ENCODE data around the gene PTPRD. TPM values are rescaled to one million over a fixed set of nuclear protein-coding genes. Genes with fewer than 3 reads are reported as not detected.

The PTPRD gene
- total and polyA plus RNA-seq, 9 of the 15 experiments (the other 6 are each of a cell fraction or from before 2014, with no cell fraction given), result 0.11 TPM; not detected in 8

DNA sequence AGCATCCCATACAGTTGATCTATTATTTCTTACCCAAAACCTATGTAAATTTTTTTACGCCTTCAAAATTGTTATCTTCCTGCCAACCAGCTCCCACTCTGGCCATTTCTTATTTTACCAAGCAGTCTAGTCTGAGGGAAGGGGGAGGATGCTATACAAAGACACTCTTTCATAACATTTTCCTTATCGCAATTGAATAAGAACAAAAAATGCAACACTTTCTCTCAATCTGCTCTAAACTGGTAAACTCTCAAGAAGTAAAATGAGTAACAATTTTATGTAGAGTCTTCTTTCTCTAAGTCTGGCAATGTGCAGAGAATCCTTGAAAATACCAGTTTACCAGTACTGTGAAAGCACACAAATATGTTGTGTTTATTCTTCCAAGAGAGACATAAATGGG lies 1216.3 kb downstream of the PTPRD start (continued):
- TF ChIP-seq, protein P1, sequence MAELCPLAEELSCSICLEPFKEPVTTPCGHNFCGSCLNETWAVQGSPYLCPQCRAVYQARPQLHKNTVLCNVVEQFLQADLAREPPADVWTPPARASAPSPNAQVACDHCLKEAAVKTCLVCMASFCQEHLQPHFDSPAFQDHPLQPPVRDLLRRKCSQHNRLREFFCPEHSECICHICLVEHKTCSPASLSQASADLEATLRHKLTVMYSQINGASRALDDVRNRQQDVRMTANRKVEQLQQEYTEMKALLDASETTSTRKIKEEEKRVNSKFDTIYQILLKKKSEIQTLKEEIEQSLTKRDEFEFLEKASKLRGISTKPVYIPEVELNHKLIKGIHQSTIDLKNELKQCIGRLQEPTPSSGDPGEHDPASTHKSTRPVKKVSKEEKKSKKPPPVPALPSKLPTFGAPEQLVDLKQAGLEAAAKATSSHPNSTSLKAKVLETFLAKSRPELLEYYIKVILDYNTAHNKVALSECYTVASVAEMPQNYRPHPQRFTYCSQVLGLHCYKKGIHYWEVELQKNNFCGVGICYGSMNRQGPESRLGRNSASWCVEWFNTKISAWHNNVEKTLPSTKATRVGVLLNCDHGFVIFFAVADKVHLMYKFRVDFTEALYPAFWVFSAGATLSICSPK (IDR thresholded peaks at IDR 0.05; ENCODE audit: borderline replicate concordance), result no peak
- TF ChIP-seq PCBP1 (IDR thresholded peaks at IDR 0.05; ENCODE audit: low read depth, low read length, poor library complexity, severe bottlenecking) (no peak), ZNF175 (CRISPR knock-in tag; IDR thresholded peaks at IDR 0.05; ENCODE audit: low read depth) (no peak), MAFG (tag; conservative IDR thresholded peaks at IDR 0.05) (no peak), ZZZ3 (IDR thresholded peaks at IDR 0.05) (no peak), CREB1 (IDR thresholded peaks at IDR 0.05) (no peak), CREB1 (CRISPR knock-in tag; IDR thresholded peaks at IDR 0.05) (no peak), ETV1 (tag; conservative IDR thresholded peaks at IDR 0.05; ENCODE audit: low read depth) (no peak), OTX1 (CRISPR knock-in tag; IDR thresholded peaks at IDR 0.05) (no peak)
- TF ChIP-seq, protein P2, sequence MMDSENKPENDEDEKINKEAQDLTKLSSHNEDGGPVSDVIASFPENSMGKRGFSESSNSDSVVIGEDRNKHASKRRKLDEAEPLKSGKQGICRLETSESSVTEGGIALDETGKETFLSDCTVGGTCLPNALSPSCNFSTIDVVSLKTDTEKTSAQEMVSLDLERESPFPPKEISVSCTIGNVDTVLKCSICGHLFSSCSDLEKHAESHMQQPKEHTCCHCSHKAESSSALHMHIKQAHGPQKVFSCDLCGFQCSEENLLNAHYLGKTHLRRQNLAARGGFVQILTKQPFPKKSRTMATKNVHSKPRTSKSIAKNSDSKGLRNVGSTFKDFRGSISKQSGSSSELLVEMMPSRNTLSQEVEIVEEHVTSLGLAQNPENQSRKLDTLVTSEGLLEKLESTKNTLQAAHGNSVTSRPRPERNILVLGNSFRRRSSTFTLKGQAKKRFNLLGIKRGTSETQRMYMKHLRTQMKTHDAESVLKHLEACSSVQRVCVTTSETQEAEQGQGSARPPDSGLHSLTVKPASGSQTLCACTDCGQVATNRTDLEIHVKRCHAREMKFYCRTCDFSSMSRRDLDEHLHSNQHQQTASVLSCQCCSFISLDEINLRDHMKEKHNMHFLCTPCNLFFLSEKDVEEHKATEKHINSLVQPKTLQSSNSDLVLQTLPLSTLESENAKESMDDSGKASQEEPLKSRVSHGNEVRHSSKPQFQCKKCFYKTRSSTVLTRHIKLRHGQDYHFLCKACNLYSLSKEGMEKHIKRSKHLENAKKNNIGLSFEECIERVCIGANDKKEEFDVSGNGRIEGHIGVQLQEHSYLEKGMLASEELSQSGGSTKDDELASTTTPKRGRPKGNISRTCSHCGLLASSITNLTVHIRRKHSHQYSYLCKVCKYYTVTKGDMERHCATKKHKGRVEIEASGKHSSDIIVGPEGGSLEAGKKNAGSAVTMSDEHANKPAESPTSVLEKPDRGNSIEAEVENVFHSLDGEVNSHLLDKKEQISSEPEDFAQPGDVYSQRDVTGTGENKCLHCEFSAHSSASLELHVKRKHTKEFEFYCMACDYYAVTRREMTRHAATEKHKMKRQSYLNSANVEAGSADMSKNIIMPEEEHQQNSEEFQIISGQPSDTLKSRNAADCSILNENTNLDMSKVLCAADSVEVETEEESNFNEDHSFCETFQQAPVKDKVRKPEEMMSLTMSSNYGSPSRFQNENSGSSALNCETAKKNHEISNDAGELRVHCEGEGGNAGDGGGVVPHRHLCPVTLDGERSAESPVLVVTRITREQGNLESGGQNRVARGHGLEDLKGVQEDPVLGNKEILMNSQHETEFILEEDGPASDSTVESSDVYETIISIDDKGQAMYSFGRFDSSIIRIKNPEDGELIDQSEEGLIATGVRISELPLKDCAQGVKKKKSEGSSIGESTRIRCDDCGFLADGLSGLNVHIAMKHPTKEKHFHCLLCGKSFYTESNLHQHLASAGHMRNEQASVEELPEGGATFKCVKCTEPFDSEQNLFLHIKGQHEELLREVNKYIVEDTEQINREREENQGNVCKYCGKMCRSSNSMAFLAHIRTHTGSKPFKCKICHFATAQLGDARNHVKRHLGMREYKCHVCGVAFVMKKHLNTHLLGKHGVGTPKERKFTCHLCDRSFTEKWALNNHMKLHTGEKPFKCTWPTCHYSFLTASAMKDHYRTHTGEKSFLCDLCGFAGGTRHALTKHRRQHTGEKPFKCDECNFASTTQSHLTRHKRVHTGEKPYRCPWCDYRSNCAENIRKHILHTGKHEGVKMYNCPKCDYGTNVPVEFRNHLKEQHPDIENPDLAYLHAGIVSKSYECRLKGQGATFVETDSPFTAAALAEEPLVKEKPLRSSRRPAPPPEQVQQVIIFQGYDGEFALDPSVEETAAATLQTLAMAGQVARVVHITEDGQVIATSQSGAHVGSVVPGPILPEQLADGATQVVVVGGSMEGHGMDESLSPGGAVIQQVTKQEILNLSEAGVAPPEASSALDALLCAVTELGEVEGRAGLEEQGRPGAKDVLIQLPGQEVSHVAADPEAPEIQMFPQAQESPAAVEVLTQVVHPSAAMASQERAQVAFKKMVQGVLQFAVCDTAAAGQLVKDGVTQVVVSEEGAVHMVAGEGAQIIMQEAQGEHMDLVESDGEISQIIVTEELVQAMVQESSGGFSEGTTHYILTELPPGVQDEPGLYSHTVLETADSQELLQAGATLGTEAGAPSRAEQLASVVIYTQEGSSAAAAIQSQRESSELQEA (IDR thresholded peaks at IDR 0.05; ENCODE audit: low read depth), result no peak
- TF ChIP-seq, protein P3, sequence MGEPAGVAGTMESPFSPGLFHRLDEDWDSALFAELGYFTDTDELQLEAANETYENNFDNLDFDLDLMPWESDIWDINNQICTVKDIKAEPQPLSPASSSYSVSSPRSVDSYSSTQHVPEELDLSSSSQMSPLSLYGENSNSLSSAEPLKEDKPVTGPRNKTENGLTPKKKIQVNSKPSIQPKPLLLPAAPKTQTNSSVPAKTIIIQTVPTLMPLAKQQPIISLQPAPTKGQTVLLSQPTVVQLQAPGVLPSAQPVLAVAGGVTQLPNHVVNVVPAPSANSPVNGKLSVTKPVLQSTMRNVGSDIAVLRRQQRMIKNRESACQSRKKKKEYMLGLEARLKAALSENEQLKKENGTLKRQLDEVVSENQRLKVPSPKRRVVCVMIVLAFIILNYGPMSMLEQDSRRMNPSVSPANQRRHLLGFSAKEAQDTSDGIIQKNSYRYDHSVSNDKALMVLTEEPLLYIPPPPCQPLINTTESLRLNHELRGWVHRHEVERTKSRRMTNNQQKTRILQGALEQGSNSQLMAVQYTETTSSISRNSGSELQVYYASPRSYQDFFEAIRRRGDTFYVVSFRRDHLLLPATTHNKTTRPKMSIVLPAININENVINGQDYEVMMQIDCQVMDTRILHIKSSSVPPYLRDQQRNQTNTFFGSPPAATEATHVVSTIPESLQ (CRISPR knock-in tag; IDR thresholded peaks at IDR 0.05), result no peak
